HG03196 (cell line): ENCODE measurements around the gene CYP3A7.
"Not testable (repeated sequence)": the region's sequence is repeated elsewhere in the genome, so short reads cannot be mapped to it uniquely, and the experiment has no call there.

Experiments used
- ATAC-seq: cut with Tn5 transposase; IDR thresholded peaks from one replicate; pipeline ENCODE4 v1.9.1; 2021; ENCODE audit not compliant: unreplicated experiment

CYP3A7 gene

DNA sequence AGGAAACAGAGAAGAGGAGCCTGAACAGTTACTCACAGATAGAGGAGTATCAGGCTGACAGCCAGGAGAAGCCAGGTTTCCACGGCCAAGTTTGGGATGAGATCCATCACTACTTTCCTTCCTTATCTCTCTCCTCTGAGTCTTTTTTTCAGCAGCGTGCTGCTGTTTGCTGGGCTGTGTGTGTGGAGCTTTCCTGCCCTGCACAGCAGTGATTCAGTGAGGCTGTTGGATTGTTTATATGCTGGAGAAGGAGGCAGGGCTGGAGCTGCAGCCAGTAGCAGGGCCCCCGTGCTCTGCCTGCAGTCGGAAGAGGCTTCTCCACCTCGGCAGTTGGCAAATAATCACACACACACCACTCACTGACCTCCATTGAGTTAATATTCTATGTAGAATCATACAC is at the start of gene CYP3A7:
Gene CYP3A7 (minus strand): TSS at position 210 of the 400 bp plus-strand sequence. CDS start 103 bp downstream, at position 107.
- no peak for ATAC-seq

GRCh38 chr7:99784007-99784406 is 49.0 kb upstream of the CYP3A7 start, which contains the start of gene CYP3A4:
Gene CYP3A4, minus strand, starts transcription at chr7:99784184. Its CDS starts 103 bp downstream, at chr7:99784081.
- ATAC-seq, result no peak

- no peak for ATAC-seq
Measured at GRCh38 chr7:99782012-99782953, 47.3 kb upstream of the CYP3A7 start.

DNA sequence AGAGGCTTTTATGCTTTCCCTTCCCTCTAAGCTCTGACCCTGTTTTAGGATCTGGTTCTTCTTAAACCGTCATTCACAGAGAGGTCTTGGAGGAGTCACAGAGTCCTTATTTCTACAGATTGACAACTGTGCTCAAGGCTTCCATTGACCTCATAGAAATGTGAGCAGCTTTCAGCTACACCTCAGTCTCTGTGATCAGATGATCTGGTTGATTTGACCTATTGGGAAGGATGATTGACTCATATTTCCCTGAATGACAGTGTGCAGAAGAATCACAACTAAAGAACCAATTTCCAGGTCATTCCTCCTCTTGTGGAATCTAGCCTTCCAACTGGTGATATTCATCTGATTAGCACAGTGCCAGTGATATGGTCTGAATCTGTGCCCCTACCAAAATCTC is 45.6 kb upstream of the CYP3A7 start:
- ATAC-seq, result no peak

DNA sequence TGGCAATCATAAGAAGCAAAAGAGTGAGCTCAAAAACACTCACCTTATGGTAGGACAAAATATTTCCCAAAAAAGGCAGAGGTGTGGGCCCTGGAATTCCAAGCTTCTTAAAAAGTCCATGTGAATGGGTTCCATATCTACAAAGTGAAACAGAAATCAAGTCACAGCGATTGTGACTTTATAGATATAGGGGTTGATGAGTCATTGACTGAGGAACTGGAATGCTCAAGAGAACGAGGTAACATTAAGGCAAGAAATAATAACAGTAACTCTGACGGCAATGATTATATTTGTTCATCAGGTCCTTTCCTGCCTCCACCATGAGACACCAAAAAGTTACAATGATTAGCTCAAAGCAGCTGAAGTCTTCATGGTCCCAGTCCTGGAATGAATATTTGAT is 45.0 kb upstream of the CYP3A7 start:
- ATAC-seq, result no peak

DNA sequence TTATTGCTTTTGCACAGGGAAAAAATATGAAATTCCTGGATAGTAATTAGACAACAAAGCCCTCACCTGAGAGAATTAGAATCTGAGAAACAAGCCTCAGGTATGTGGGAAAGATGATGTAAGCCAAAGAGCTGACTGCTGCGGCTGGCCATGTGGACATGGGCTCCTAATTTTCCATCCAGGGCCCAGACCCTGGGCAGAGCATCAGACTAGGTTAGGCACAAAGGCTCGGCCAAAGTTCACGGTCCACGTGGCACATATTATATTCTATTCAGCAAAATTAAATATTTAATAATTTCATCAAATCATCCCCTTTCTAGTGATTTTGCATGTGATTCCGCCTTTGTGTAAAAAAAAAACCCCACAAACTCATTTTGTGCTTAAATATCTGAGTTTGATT is 43.9 kb upstream of the CYP3A7 start:
- no peak for ATAC-seq

DNA sequence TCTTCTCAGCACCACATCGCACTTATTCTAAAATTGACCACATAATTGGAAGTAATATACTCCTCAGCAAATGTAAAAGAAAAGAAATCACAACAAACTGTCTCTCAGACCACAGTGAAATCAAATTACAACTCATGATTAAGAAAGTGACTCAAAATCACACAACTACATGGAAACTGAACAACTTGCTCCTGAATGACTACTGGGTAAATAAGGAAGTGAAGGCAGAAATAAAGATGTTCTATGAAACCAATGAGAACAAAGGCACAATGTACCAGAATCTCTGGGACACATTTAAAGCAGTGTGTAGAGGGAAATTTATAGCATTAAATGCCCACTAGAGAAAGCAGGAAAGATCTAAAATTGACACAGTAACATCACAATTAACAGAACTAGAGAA is 38.4 kb upstream of the CYP3A7 start:
- not testable (repeated sequence) for ATAC-seq

- ATAC-seq, result no peak
Measured at GRCh38 chr7:99772565-99772964, 37.6 kb upstream of the CYP3A7 start.

- ATAC-seq, result not testable (repeated sequence)
Measured at GRCh38 chr7:99769494-99769893, 34.5 kb upstream of the CYP3A7 start.

DNA sequence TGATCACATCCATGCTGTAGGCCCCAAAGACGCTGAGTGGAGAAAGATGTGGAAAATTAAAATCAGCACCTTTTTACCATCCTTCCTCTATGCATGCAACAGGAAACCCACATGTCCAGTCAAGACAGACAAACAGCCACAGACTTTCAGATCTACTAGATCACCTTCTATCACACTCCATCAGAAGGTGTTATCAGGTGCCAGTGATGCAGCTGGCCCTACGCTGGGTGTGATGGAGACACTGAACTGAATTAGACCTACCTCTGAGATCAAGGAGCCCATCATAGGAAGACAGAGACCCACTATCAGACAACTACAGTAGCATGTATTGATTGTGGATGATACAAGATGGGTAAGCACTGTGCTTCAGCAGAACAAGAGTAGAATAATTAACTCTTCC is 33.5 kb upstream of the CYP3A7 start:
- no peak for ATAC-seq

- peak; percentile 79 for ATAC-seq
Measured at GRCh38 chr7:99767662-99768061, 32.7 kb upstream of the CYP3A7 start.

GRCh38 chr7:99766484-99767099 is 31.6 kb upstream of the CYP3A7 start:
- ATAC-seq, result no peak

DNA sequence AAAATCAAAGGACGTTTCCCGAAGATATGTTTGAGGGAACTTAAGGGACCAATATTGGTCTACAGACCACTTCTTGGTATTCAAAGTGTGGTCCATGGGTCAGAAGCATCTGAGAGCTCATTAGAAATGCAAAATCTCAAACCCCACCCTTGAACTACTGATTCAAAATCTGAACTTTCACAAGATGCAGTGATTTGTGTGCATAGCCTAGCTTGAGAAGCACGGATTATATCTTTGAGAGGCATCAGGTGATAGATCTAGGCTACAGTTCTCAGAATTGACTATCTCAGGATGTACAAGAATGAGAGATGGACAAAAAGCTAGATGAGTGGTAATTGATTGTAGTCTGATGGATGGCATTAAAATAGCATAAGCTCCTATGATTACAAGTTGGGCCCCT is 29.5 kb upstream of the CYP3A7 start:
- ATAC-seq, result no peak

DNA sequence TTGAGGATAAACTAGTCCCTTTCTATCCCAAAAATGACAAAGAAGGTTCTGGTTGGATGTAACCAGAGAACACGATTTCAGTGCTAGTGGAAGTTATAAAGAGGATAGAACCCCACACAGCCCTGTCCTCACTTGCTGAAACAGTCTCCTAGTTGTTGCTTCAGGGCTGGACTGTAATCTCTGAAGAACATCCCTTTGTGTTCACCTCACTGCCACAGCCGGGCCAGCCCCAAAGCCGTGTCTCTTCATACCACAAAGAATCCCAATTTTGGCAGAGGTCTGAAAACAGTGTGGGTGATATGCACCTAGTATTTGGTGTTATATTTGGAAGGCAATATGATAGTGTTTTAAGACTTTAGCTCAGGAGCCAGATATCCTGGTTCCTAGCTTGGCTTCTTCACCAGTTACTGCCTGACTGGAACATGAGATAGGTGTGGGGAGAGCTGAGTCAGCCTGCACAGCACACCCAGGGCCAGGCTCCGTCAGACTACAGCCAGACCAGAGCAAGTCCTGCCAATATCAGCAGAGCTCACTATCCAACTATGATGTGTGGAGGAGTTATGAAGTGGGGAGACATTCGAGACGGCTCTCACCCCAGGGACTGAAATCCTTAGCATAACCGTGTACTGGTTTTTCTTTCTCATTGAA is 27.8 kb upstream of the CYP3A7 start:
- ATAC-seq, result no peak

- ATAC-seq, result no peak
Measured at GRCh38 chr7:99755085-99755484, 20.1 kb upstream of the CYP3A7 start.

GRCh38 chr7:99752356-99752755 is 17.4 kb upstream of the CYP3A7 start:
- no peak for ATAC-seq

GRCh38 chr7:99751322-99752052 is 16.5 kb upstream of the CYP3A7 start:
- not testable (repeated sequence) for ATAC-seq

DNA sequence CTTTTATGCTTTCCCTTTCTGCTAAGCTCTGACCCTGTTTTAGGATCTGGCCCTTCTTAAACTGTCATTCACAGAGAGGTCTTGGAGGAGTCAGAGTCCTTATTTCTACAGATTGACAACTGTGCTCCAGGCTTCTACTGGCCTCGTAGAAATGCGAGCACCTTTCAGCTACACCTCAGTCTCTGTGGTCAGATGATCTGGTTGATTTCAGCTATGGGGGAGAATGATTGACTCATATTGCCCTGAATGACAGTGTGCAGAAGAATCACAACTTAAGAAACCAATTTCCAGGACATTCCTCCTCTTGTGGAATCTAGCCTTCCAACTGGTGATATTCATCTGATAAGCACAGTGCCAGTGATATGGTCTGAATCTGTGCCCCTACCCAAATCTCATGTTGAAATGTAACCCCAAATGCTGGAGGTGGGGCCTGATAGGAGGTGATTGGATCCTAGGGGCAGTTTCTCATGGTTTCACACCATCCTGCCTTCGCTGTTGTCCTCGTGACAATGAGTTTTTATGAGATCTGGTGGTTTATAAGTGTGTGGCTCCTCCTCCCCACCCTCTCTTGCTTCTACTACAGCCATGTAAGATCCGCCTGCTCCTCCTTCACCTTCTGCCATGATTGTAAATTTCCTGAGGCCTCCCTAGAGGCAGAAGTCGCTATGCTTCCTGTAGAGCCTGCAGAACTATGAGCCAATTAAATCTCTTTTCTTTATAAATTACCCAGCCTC is 14.0 kb upstream of the CYP3A7 start:
- no peak for ATAC-seq

GRCh38 chr7:99746915-99747314 is 11.9 kb upstream of the CYP3A7 start:
- ATAC-seq, result not testable (repeated sequence)

- not testable (repeated sequence) for ATAC-seq
Measured at GRCh38 chr7:99745395-99745794, 10.4 kb upstream of the CYP3A7 start.
